HG03108 (cell line): ENCODE results near the gene CYP27C1.
"Not testable (repeated sequence)": the region's sequence is repeated elsewhere in the genome, so short reads cannot be mapped to it uniquely, and the experiment has no call there.

ENCODE experiments used
- ATAC-seq: cut with Tn5 transposase; IDR thresholded peaks from one replicate; pipeline ENCODE4 v1.9.1; 2021; ENCODE audit warnings: moderate library complexity; ENCODE audit not compliant: unreplicated experiment

Gene CYP27C1

DNA sequence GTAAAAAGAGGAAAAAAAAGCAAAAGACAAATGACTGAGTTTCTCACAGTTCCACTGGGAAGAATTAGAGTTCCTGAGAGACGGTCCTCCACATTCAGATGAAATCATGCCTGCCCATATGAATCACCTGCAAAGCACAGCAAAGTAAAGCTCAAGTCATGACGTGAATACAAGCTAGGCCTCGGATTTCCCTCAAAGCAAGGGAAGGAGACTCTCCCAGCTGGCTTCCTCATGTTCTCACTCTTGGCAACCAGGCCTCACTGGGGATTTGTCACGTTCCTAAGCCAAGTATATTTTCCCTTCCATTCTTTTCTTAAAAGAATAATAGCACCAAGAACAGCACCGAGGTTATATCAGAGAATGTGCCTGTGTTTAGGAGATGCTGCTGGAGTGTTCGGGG, 47.0 kb downstream of the CYP27C1 start:
- no peak for ATAC-seq

DNA sequence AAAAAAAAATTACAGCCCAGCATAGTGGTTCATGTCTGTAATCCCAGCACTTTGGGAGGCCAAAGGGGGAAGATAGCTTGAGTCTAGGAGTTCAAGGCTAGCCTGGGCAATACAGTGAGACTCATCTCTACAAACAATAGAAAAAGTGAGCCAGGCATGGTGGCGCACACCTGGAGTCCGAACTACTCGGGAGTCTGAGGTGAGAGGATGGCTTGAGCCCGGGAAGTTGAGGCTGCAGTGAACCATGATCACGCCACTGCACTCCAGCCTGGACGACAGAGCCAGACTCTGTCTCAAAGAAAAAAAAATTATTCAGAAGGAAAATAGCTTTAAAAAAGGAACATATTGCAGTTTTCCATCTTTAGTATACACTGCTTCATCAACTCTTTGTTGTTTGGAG, 47.8 kb downstream of the CYP27C1 start:
- ATAC-seq: no peak

DNA sequence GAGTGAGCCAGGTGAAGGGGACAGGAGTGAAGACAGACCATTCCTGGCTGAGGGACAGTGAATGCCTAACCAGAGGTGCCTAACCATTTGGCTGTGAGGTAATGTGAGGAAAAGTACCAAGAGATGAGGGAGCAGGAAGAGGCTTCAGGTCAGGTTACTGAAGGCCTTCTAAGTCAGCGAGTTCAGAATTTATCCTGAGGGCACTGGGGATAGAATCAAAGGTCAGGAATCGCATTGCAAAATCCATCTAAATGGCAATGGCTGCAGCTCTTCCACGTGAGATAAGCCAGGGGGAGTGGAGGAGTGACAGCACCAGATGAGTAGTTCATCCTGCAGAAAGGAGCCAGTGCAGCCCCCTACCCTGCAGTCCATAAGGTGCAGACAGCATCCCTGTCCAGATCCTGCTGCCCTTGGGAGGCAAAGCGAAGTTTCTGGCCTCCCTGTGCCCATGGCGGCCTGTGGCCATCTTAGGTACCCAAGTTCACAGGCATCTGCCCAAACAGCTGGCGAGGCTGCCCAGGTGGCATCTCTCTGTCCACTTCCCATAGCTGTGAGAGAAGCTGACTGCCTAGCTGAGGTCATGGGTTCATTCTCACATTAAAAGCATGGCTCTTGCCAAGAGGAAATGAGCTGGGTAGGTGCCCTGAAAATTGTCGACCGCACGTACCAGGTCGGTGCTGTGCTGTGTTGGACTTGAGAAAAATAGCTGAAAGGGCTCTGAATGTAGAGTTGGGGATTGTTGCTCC, 49.5 kb downstream of the CYP27C1 start:
- no peak for ATAC-seq

DNA sequence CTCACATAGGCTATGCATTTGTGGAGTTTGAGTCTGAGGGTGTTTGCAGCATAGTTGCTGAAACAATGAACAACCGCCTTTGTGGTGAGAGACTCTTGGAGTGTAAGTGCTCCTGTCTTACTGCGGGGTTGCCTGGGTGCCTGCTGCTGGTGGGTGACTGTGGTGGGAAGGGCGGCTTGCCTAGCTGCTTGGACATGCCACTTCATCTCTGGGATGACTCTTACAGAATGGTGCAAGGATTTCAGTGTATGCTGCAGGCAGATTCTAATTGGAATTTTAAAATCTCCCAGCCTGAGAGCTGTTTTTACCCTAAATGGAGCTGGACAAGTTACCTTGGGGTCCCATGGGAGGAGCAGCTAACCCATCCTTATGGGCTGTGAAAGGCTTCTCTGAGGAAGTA, 50.1 kb downstream of the CYP27C1 start:
- no peak for ATAC-seq

DNA sequence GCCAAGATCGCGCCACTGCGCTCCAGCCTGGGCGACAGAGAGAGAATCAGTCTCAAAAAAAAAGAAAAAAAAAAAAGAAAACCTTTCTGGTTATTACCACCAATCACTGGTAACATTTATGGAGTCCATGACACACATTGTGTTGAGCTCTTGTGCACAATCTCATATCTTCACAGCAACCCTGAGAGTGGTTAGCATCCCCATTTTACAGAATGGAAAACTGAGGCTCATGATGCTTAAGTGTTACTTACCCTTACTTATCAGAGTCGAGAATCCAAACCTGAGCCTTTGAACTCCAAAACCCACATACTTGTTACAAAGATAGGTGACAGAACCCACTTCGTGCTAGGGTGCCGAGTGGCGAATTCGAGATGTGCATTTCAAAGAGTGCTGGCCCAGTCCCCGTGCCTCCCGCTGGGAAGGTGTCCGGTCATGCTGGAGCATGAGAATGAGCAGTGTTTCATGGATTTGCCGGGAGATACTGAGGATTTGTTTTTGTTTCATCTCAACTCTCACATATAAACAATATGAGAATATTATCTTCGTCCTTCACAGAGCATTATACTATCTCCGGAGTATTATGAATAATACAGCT, 50.9 kb downstream of the CYP27C1 start:
- no peak for ATAC-seq

DNA sequence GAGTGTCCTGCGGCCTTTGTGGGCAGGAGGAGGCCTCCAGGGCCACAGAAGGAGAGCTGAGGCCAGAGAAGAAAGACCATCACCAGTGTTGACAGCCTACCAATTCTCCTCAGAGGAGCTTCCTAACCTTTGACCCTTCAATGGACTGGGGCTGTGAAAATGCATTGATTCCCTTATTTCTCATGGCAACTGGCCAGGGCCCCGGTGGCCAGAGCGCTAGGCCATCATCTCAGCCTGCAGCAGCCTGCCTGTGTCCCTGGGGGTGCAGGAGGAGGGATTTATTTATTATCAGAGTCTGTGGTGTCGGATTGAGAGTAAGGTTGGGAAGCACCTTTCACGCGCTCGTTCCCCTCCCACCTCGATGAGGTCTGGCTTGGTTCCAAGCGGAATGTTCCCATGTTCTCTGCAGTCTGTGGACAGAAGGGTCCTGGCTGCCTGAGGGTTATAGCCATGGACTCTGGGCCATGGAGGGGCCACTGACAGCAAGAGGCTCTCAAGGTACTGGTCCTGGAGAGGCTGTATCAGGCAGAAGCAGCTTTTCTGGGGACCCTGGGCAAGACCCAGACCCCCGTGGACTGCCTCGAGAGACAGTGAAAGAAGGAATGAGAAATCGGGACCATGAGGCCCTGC, 53.8 kb downstream of the CYP27C1 start:
- no peak for ATAC-seq

DNA sequence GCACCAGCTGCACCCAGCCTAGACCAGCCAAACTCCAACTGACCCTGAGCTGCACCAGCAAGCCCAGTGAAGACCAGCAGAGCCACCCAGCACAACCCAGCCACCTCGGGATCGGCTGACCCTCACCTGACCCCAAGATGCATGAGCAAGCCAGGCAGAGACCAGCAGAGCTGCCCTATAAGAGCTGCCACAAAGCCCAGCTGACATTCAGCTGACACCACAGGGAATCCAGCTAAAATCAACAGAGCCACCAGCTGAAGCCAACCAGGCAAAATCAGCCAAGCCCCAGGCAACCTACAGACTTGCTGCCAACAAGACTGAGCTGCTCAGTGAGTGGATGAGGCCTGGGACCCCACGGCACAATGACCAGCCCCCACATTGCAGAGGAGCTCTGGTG, 54.6 kb downstream of the CYP27C1 start:
- no peak for ATAC-seq

DNA sequence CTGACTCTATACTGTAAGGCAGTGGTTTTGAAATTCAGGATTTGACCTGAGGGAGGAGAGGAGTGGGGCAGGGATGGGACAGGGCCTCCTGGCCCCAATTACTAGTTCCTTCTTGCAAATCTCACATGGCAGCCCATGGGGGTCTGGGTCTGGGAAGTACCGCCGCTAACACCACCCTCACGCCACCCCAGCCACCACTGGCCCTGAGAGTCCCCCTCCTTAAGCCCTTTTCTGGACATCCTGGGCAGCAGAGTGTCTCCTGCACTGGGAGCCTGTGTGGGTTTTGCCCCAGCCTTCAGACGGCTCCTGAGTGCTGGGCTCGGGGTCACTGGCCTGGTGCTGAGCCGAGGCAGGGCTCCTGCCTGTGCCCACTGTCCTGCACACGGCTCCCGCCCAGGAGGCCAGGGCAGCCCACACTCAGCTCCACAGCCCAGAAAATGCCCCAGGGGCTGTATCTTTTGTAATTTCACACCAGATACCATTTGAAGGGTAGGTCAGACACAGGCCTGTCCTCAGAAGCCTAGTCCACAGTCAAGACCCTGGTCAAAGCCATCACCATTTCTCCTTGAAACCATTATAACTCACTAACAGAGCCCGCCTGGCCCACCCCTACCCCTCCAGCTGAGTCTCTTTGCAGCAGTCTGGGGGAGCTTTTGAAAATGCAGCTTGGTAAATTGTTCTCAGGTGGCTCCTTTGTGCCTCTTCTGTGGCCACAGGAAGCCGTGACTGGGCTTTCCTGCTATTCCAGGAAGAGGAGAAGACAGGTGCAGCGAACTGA, 55.1 kb downstream of the CYP27C1 start:
- ATAC-seq: no peak

DNA sequence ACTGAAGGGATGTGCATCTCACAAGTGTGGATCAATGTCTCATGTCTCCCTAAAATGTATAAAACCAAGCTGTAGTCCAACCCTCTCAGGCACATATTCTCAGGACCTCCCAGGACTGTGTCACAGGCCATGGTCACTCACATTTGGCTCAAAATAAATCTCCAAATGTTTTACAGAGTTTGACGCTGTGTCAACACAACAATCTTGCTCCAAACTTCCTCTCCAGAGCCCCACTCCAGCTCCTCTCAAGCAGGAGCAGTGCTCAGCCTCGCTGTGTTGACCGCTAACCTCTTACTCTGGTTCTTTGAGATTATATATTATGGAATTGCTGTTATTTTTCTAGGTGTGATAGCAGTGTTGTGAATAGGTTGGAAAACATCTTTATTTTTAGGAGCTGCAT, 56.2 kb downstream of the CYP27C1 start:
- ATAC-seq: no peak

DNA sequence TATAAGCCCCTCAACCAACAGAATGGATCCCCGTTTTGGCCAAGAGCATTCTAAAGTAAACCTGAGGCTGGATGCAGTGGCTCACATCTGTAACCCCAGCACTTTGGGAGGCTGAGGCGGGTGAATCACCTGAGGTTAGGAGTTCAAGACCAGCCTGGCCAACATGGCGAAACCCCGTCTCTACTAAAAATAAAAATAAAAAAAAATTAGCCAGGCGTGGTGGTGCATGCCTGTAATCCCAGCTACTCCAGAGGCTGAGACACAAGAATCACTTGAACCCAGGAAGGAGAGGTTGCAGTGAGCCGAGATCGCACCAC, 57.1 kb downstream of the CYP27C1 start:
- ATAC-seq: not testable (repeated sequence)

DNA sequence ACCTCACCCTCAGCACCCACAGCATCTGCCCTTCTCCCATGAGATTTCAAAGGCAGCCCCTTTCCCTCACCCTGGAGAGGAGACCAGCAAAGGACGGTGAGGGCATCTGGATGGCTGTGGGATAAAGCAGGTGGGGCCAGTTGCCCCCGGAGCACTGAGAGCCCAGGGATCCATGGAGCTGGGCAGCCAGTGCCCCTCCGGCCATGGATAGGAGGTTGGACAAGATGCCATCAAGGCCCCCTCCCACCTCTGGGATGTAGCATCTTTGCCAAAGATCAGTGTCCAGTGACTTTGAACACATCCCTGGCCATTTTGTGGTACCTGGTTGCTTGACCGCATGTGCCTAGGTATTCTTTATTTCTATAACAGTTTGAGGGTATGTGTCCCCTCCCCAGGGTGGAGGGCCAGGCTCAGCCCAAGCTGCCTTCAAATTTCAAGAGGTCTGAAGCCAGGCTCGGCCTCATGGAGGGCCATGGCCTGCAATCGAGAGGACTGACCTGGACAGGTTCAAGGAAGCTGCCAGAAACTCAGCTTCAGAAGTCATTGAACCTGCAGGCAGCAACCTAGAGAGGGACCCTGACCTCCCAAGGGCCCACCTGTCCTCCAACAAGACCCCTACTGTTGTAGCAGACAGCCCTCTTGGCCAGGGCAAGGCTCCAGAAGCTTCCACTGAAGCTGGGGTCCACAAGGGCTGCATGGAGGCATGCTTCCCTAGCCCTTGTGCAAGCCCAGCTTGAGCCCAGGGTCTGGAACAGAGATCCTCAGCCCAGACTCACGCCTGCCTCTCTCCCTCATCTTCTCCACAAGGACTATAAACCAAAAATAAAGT, 57.6 kb downstream of the CYP27C1 start:
- ATAC-seq: no peak

DNA sequence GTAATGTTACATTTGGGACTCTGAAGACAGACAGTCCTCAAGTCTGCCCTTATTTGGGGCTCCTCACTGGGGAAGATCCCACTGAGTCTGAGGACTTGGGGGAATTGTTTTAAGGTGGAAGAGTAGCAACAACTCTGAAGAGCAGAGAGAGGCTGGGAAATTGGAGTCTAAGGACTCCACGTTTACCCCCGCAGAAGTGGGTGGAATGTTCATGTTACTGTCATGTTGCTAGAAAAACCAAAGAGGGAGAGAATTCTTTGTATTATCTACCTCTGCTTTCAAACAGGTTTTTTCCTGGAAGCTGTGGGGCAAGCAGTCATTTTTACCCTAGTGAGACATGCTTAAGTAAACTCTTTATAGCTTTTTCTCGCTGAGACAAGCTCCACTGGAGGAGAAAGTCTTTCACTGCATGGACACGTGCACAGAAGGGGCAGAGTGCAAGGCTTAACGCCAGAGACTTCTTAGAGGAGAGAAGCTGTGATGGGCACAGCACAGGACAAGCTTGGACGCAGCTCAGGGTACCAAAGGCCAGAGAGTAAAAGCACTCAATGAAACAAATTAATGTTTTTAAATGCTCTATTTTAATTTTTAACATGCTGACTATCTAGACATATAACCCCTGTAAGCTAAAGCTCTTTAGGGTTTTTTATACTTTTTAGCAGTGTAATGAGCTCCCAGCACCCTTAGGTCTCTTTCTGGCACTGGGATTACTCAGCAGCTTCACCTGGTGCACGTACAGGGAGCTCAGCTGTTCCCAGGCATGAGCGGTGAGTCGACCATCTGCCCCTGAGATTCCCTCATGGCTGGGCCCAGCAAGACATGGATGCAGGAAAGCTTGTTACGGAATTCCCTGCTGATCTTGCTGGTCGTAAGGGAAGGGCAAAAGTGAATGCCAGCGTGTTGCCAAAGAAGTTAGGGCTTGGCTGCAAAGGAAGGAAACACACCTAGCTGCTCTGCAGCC, 58.6 kb downstream of the CYP27C1 start:
- ATAC-seq: no peak

DNA sequence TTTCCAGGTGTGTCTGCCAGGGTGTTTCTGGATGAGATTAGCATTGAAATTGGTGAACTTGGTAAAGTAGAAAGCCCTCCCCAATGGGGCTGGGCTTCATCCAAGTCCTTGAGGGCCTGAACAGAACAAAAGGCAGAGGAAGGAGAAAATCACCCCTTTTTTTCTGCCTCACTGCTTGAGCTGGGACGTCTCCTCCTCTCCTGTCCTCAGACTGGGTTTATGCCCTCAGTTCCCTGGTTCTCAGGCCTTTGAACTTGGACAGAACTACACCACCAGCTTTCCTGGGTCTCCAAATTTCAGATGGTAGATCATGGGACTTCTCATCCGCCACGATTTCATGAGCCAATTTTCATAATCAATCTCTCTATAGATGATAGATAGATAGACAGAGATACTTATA, 59.4 kb downstream of the CYP27C1 start:
- ATAC-seq: no peak

DNA sequence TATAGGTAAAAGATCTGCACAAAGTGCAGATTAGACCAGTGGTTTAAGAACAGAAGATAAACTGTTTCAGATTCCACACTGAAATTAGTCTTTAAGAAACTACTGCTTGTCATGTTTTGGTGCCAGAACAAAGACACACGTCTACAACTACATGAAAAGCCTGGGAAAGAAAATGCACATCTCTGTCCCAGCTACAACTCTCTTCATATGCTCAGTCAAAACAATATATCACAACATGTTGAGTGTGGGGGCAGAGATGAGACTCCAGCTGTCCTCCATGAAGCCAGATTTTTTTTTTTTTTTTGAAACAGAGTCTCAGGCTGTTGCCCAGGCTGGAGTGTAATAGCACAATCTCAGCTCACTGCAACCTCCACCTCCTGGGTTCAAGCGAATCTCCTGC, 60.6 kb downstream of the CYP27C1 start:
- no peak for ATAC-seq

DNA sequence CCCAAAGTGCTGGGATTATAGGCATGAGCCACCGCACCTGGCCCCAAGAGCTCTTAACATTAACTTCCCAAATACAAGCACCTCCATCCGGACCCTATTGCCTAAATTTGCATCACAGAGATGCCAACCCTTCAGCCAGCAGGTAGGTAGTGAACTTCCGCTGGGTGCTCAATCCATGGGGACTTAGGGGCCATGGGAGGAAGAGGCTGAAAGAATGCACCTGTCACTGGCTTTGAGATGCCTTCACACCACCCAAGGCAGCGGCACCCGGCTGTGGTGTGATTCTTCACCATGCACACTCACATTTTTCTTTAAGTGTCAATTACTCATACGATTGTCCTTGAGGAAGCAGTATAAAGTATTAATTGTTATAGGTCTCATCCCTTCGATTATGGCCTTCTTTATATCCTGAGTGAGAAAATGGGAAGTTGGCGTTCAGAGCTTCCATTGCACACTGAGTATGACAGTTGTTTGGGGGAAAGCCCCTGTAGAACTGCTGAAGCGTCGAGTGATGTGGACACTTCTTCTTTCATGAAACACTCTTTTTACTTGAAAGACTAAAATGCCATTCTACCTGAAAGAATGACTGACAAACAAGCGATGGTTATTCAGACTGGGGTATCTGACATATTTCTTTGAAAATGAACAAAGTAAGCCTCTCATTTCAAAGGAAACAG, 61.3 kb downstream of the CYP27C1 start:
- peak; percentile 74 for ATAC-seq

DNA sequence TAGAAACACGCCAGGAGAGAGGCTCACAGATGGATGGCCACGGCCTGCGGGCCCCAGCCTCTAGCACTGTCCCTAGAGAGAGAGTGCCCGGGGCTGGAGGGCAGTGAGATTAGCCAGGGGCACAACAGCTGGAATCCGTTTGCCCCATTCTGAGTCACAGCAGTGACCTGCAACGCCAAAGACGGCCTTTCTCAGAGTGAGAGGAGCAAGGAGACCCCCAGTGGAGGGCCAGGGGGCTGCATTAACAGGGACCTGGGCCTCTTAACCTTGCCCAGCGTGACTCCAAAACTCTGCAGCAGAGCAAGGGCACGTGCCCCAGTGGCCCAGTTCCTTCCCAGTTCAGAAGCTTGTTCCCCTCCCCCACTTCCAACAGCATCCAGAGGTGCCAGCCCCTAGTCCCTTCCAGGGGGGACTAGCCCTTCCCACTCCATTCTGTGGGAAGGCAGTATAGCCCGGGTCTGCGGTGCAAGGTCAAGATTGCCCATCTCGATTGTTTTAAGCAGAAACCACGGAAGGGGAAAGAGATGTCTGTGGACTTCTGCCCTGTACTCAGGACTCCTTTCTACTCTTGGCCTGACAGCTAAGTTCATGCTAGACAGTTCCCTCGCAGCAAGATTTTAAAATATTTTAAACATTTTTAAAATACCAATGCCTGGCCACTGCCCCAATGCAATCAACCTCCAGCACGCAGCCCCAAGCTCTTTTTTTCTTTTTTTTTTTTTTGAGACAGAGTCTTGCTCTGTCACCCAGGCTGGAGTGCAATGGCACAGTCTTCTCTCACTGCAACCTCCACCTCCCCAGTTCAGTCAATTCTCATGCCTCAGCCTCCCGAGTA, 62.2 kb downstream of the CYP27C1 start:
- ATAC-seq: no peak

DNA sequence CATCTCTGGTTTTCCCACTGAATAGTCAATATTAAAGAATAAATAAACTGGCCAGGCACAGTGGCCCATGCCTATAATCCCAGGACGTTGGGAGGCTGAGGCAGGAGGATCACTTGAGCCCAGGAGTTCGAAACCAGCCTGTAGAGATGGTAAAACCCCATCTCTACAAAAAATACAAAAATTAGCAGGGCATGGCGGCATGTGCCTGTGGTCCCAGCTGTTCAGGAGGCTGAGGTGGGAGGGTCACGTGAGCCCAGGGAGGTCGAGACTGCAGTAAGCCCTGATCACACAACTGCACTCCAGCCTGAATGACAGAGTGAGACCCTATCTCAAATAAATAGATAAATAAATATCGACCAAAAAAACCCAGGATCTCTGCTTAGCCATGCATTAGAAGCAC, 63.0 kb downstream of the CYP27C1 start:
- ATAC-seq: no peak

DNA sequence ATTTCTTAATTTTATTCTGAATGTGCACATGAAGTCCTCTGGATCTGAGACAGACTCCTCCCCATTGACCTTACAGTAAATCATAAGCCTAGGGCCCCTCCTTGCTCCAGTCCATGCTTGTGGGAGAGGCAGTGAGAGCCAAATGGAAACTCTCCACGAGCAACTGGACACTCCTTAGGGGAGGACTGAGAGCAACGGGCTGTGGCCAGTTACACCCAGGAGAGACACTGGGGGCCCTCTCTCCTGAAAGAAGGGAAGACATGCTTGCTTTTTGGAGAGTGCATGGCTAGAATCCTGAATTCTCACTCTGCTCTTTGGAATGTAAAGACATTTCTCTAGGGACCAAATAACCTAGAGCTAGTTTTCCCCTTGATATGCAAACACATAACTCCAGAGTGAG, 64.2 kb downstream of the CYP27C1 start:
- ATAC-seq: no peak
